ENCODE results near the gene ARHGAP1.
"Not testable (repeated sequence)": the region's sequence is repeated elsewhere in the genome, so short reads cannot be mapped to it uniquely, and the experiment has no call there.

Gene ARHGAP1

DNA sequence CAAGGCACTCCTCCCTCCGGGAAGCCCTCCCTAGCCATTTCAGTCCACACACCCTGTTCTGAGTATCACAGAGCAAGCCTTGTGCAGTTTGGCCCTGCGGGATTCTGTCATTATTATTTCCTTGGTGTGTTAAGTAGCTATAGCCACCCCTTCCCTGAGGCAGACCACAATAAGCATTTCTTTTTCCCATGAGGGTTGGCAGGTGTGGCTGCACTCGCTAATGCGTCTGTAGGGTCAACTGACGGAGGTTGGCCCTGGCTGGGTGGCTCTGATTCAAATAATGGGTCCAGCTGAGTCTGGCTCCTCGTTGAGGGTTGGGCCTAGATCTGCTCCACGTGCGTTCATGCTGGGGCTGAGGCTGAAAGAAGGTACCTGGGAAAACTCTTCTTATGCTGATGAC, 23.7 kb upstream of the ARHGAP1 start:
- Histone ChIP-seq H3K27ac (0 out of 2 replicates have a peak overlapping the region, but pooled peaks have one; percentile 2), H3K4me2 (peak overlapping the region; percentile 60), H3K9ac (peak overlapping the region; percentile 33; the same call in 1 of the 2 replicates), H3K4me3 (no peak overlapping the region), H3K9me3 (no peaks in the 10 kb centered on the region), H3K36me3 (no peaks in the 10 kb centered on the region), H4K20me1 (no peaks in the 10 kb centered on the region), H3K4me1 (peaks cover 11% of the 10 kb centered on the region), H3K27me3 (no peaks in the 10 kb centered on the region)
- TF ChIP-seq Cebpa-rat (IDR thresholded peaks at IDR 0.05): no peak

- H3K9me3 ChIP-seq: no peaks in the 10 kb centered on the region
- peaks cover 13% of the 10 kb centered on the region for H3K4me1 ChIP-seq
- no peak overlapping the region for H3K27ac ChIP-seq
- H3K9ac ChIP-seq: no peak overlapping the region
- no peaks in the 10 kb centered on the region for H3K36me3 ChIP-seq
- no peak for TF ChIP-seq Cebpa-rat (IDR thresholded peaks at IDR 0.05)
- no peak overlapping the region for H3K4me2 ChIP-seq
- H3K27me3 ChIP-seq: no peaks in the 10 kb centered on the region
- no peaks in the 10 kb centered on the region for H4K20me1 ChIP-seq
- no peak overlapping the region for H3K4me3 ChIP-seq
These were observed 22.9 kb upstream of the ARHGAP1 start for GRCh38 chr11:46723359-46723680.

DNA sequence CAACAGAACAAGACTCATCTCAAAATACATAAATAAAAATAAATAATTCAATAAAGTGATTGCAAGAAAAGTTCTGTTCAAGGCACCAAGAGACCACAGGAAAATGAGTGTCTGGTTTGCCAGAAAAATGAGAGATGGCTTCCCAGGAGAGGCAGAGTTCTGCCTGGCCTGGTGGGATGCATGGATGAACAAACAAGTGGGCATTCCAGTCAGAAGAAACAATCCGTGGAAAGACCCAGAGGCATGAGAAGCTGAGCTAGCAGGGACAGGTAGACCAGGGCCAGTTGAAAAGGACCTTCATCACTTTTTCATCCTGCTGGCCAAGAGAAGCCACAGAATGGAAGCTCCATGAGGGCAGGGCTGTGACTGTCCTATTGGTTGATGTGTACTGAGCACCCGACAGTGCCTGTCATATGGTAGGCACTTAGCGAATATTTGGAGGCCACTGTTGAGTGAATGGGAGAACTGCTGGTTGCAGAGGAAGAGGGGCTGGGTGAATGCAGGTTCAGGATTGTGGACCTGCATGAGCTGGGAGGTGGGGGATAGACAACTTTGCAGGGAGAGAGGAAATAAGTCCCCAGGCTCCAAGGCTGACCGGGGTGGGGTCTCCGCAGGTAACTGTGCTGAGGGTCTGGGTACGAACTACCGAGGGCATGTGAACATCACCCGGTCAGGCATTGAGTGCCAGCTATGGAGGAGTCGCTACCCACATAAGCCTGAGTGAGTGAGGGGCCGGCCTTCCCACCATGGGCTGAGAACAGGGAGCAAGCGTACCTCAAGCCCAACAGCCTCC, 22.3 kb upstream of the ARHGAP1 start:
- TF ChIP-seq Cebpa-rat (IDR thresholded peaks at IDR 0.05): no peak
- no peaks in the 10 kb centered on the region for H4K20me1 ChIP-seq
- no peak overlapping the region for H3K4me2 ChIP-seq
- no peak overlapping the region for H3K4me3 ChIP-seq
- H3K36me3 ChIP-seq: no peaks in the 10 kb centered on the region
- H3K9me3 ChIP-seq: no peaks in the 10 kb centered on the region
- H3K9ac ChIP-seq: no peak overlapping the region
- H3K4me1 ChIP-seq: peaks cover 17% of the 10 kb centered on the region
- no peaks in the 10 kb centered on the region for H3K27me3 ChIP-seq
- no peak overlapping the region for H3K27ac ChIP-seq

- H3K36me3 ChIP-seq: no peaks in the 10 kb centered on the region
- no peak overlapping the region for H3K4me2 ChIP-seq
- peaks cover 17% of the 10 kb centered on the region for H3K4me1 ChIP-seq
These were observed 20.9 kb upstream of the ARHGAP1 start for GRCh38 chr11:46721286-46721685.

DNA sequence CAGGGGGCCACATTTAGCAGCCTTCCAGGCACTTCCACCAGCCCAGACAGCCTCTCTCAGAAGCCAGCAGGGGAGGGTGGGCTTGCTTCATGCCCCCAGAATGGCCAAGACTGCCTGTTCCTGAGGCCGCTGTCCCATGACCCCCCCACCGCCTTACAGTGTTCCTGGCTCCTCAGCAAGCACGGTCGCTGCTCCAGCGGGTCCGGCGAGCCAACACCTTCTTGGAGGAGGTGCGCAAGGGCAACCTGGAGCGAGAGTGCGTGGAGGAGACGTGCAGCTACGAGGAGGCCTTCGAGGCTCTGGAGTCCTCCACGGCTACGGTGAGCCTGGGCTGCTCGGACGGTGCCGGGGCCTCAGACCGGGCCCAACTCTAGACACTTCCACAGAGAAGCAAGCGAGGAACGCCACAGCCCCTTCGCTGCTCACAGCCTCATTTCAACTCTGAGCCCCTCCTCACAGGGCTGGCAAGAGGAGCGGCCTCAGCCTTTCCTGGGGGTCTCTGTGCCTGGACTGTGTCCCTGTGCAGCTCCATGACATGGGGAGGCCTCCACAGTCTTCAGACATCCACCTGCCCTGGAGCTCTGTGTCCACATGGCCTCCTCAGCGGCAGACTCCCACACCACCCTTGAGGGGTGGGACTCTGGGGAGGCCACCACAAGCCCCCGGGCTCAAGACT, 19.3 kb upstream of the ARHGAP1 start:
- H3K27me3 ChIP-seq: no peaks in the 10 kb centered on the region
- no peak overlapping the region for H3K4me2 ChIP-seq
- no peak overlapping the region for H3K27ac ChIP-seq
- no peaks in the 10 kb centered on the region for H3K9me3 ChIP-seq
- H3K4me3 ChIP-seq: no peak overlapping the region
- H3K9ac ChIP-seq: no peak overlapping the region
- H4K20me1 ChIP-seq: no peaks in the 10 kb centered on the region
- H3K4me1 ChIP-seq: peaks cover 17% of the 10 kb centered on the region
- TF ChIP-seq Cebpa-rat (IDR thresholded peaks at IDR 0.05): no peak
- no peaks in the 10 kb centered on the region for H3K36me3 ChIP-seq

More at GRCh38 chr11:46721286-46721685, 20.9 kb upstream of the ARHGAP1 start:
- Histone ChIP-seq H4K20me1 (no peaks in the 10 kb centered on the region), H3K9me3 (no peaks in the 10 kb centered on the region), H3K4me3 (no peak overlapping the region), H3K27me3 (no peaks in the 10 kb centered on the region), H3K27ac (no peak overlapping the region), H3K9ac (no peak overlapping the region)
- no peak for TF ChIP-seq Cebpa-rat (IDR thresholded peaks at IDR 0.05)

DNA sequence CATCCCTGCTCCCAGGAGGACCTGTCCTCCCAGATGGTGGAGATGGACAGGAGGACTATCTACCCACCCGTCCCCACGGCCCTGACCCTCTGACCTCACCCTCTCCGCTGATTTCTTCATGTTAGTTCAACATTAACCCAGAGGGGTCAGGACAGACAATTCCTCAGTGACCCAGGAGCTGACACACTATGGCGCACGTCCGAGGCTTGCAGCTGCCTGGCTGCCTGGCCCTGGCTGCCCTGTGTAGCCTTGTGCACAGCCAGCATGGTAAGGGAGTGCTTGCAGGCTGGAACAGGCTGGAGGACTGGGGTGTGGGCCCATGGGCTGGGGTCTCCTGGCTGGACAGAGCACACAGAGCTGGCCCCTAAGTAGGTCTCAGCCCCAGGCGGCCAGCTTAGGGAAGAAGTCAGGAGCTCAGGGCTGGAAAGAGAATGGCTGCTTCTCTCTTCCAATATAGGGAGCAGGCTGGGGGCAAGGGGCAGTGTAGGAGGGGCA, 18.7 kb upstream of the ARHGAP1 start, which contains the start of gene F2:
TSS of gene F2 (plus strand) at position 166 of the 495 bp plus-strand sequence. CDS start at position 189, 23 bp downstream.
- H4K20me1 ChIP-seq: no peaks in the 10 kb centered on the region
- no peak within 1 kb of the TSS for H3K9ac ChIP-seq
- H3K4me3 ChIP-seq: no peak within 1 kb of the TSS
- no peak for TF ChIP-seq Cebpa-rat (IDR thresholded peaks at IDR 0.05)
- no peak within 1 kb of the TSS for H3K4me2 ChIP-seq
- no peaks in the 10 kb centered on the region for H3K36me3 ChIP-seq
- H3K27ac ChIP-seq: no peak within 1 kb of the TSS
- H3K9me3 ChIP-seq: no peaks in the 10 kb centered on the region
- H3K4me1 ChIP-seq: peaks cover 12% of the 10 kb centered on the region
- no peaks in the 10 kb centered on the region for H3K27me3 ChIP-seq

DNA sequence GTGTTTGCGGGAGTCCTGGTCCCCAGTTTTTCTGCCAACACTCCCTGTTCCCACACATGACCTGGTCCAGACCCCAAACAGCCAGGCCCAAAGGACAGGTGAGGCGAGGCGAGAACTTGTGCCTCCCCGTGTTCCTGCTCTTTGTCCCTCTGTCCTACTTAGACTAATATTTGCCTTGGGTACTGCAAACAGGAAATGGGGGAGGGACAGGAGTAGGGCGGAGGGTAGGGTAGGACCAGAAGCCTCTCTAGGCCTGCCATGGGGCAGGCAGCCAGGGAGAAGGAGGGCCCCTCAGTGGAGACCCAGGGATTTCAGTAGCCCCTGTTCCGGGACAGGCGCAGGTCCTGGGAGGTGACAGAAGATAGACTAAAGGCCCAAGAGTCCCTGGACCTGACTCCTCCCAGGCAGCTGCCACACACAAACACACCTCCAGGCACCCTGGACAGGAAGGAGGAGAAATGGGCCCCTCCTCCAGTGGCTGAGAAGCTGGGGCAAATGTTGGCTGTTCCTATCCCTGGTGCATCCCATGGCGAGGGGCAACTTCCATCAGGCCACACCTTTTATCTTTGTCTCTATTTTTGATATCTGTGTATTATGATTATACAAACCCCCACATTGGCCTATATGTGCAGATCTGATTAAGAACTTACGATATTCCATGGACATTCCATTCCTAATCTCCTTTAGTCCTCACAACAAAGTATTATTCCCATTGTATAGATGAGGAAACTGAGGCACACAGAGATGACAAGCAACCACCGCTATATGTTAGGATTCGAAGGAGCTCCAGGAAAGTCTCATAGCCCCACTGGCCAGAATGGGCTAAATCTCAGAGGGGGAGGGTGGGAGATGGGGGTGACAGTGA, 18.0 kb upstream of the ARHGAP1 start:
- H3K4me2 ChIP-seq: no peak overlapping the region
- no peaks in the 10 kb centered on the region for H3K9me3 ChIP-seq
- no peaks in the 10 kb centered on the region for H4K20me1 ChIP-seq
- no peaks in the 10 kb centered on the region for H3K27me3 ChIP-seq
- H3K27ac ChIP-seq: no peak overlapping the region
- no peak overlapping the region for H3K4me3 ChIP-seq
- H3K36me3 ChIP-seq: no peaks in the 10 kb centered on the region
- no peak overlapping the region for H3K9ac ChIP-seq
- TF ChIP-seq Cebpa-rat (IDR thresholded peaks at IDR 0.05): no peak
- peaks cover 6% of the 10 kb centered on the region for H3K4me1 ChIP-seq

GRCh38 chr11:46717825-46718154, 17.4 kb upstream of the ARHGAP1 start:
- H3K9ac ChIP-seq, H3K4me3 ChIP-seq, H3K36me3 ChIP-seq, H3K27me3 ChIP-seq, H3K4me1 ChIP-seq, H4K20me1 ChIP-seq, H3K9me3 ChIP-seq, H3K27ac ChIP-seq, H3K4me2 ChIP-seq: not testable (repeated sequence)

- H3K9ac ChIP-seq: no peak overlapping the region
- peaks cover 1% of the 10 kb centered on the region for H3K4me1 ChIP-seq
- no peak overlapping the region for H3K4me2 ChIP-seq
- H4K20me1 ChIP-seq: no peaks in the 10 kb centered on the region
- no peak overlapping the region for H3K4me3 ChIP-seq
- H3K9me3 ChIP-seq: no peaks in the 10 kb centered on the region
- TF ChIP-seq Cebpa-rat (IDR thresholded peaks at IDR 0.05): no peak
- no peaks in the 10 kb centered on the region for H3K27me3 ChIP-seq
- H3K36me3 ChIP-seq: peaks cover 14% of the 10 kb centered on the region
- H3K27ac ChIP-seq: no peak overlapping the region
These were observed 12.6 kb upstream of the ARHGAP1 start for GRCh38 chr11:46712874-46713576.

Measured in BLaER1 (cell line).